PC-3 (cell line): ENCODE data around the gene C1QB.

Experiments
- EZH2 ChIP-seq: fragments of 300-600 bp; sonication (generic); IDR thresholded peaks from one replicate; pipeline ENCODE4 v1.6.1; 2017; ENCODE audit warnings: antibody characterized with exemption, mild to moderate bottlenecking, low read length; ENCODE audit not compliant: unreplicated experiment
- EZH2phosphoT487 ChIP-seq: fragments of 300-600 bp; sonication (generic); IDR thresholded peaks from 2 replicates; pipeline ENCODE4 v1.6.1; 2018; ENCODE audit warnings: mild to moderate bottlenecking, antibody characterized with exemption, low read length, borderline replicate concordance

- no peak for TF ChIP-seq EZH2
- TF ChIP-seq EZH2phosphoT487 = no peak
Observed at GRCh38 chr1:22709891-22710700, 57.1 kb downstream of the C1QB start.
